ENCODE results near the gene PPOX. TPM values are rescaled to one million over a fixed set of nuclear protein-coding genes. Genes with fewer than 3 reads are reported as not detected.

PPOX gene
- total RNA-seq, 1 experiment from 2014 or later, result 30.3 TPM

DNA sequence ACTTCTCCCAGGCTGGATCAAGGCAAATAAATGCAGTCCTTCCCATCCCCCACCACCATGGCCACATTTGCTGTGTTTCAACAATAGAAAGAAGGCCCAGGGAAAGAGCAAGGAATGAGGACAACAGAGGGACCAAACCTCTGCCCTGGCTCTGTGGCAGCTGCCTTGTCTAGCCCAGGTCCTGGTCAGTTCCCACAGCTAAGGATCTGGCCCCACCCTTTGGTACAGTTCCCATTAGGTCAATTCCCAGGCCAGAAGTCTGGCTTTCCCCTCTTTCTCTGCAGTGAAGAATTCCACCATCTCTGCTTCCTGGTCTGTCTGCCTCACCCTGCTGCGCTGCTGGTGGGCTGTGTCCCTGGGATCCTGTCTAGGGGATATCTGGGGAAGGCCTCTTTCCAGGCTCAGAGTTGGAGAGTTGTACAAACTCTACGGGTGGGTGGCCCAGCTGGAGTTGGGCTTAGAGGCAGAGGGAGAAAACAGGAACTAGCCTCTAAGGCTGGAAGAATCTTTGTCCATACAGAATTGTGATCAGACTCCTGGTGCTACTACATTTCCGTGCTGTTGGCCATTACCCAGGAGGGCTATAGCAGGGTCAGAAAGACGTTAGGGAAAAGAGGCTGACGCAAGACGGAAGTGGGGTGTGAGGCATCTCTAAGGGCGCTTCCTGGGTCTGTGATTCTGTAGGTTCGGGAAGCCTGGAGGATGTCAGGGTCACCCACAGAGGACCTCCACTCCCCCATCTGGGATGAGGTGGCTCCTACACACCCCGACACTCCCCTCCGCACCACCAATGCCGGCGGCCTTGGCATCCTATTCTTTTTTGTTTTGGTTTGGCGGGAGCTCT is 35.0 kb downstream of the PPOX start:
- intact Hi-C loops (cut with micrococcal nuclease), result no loop called here

GRCh38 chr1:161201836-161202712 is 35.8 kb downstream of the PPOX start, which contains the start of gene NDUFS2:
TSS of gene NDUFS2 (plus strand) at chr1:161202367. CDS start at chr1:161202386, 19 bp downstream.
- DNase-seq (ENCODE audit: unreplicated experiment), result peak; percentile 100
- TF ChIP-seq CTCF (IDR thresholded peaks at IDR 0.05; ENCODE audit: unreplicated experiment), result no peak
- H3K27ac Mint-ChIP-seq (ENCODE audit: low read depth, unreplicated experiment), result peak within 1 kb of the TSS; percentile 96
- H3K36me3 Mint-ChIP-seq (ENCODE audit: insufficient read depth, unreplicated experiment), result peaks cover 45% of the 10 kb centered on the region
- no peaks in the 10 kb centered on the region for H3K9me3 Mint-ChIP-seq (ENCODE audit: unreplicated experiment)
- H3K4me3 Mint-ChIP-seq (ENCODE audit: unreplicated experiment), result peak within 1 kb of the TSS; percentile 85
- peaks cover 66% of the 10 kb centered on the region for H3K4me1 Mint-ChIP-seq (ENCODE audit: insufficient read depth, unreplicated experiment)
- intact Hi-C loops (cut with micrococcal nuclease), result loop anchor here (2.0 kb wide), 2 partner anchors 23 to 35 kb away; partner anchors contain the start of gene PPOX
- H3K27me3 Mint-ChIP-seq (ENCODE audit: insufficient read depth, unreplicated experiment), result no peaks in the 10 kb centered on the region
- POLR2A ChIA-PET, result interaction anchor here (0.6 to 6.1 kb wide), 50 partner anchors 10 to 940 kb away, joined by 3 to 81 read pairs (median 6); partner anchors contain the start of genes APOA2, B4GALT3, DCAF8 and DEDD
- CTCF ChIA-PET, result interaction anchor here (0.6 to 14.7 kb wide), 19 partner anchors 9 to 535 kb away, joined by 3 to 444 read pairs (median 5); partner anchors contain the start of genes APOA2, FCER1G, PCP4L1 and PPOX
- no TSS peak for BruUV-seq (replicated peaks)

More for the DNA sequence above, 35.0 kb downstream of the PPOX start:
- no peak for TF ChIP-seq CTCF (IDR thresholded peaks at IDR 0.05; ENCODE audit: unreplicated experiment)
- DNase-seq (ENCODE audit: unreplicated experiment), result peak; percentile 38
- peak overlapping the region; percentile 85 for H3K4me3 Mint-ChIP-seq (ENCODE audit: unreplicated experiment)
- H3K36me3 Mint-ChIP-seq (ENCODE audit: insufficient read depth, unreplicated experiment), result peaks cover 36% of the 10 kb centered on the region
- peak overlapping the region; percentile 96 for H3K27ac Mint-ChIP-seq (ENCODE audit: low read depth, unreplicated experiment)
- H3K27me3 Mint-ChIP-seq (ENCODE audit: insufficient read depth, unreplicated experiment), result no peaks in the 10 kb centered on the region
- ChIA-PET CTCF (interaction anchor here (0.6 to 14.7 kb wide), 18 partner anchors 8 to 536 kb away, joined by 3 to 444 read pairs (median 8); partner anchors contain the start of genes APOA2, FCER1G, PCP4L1 and PPOX), POLR2A (interaction anchor here (0.6 to 6.1 kb wide), 38 partner anchors 9 to 565 kb away, joined by 3 to 81 read pairs (median 7); partner anchors contain the start of genes APOA2, B4GALT3, DEDD and DUSP12)
- TSS peak; percentile 95 for BruUV-seq (replicated peaks)
- H3K4me1 Mint-ChIP-seq (ENCODE audit: insufficient read depth, unreplicated experiment), result peaks cover 63% of the 10 kb centered on the region
- no peaks in the 10 kb centered on the region for H3K9me3 Mint-ChIP-seq (ENCODE audit: unreplicated experiment)

GRCh38 chr1:161206411-161207140 is 40.4 kb downstream of the PPOX start:
- peaks cover 90% of the 10 kb centered on the region for H3K36me3 Mint-ChIP-seq (ENCODE audit: insufficient read depth, unreplicated experiment)
- DNase-seq (ENCODE audit: unreplicated experiment), result no peak
- no TSS peak for BruUV-seq (replicated peaks)
- H3K9me3 Mint-ChIP-seq (ENCODE audit: unreplicated experiment), result no peaks in the 10 kb centered on the region
- POLR2A ChIA-PET, result interaction anchor here (0.6 to 6.1 kb wide), 7 partner anchors 10 to 177 kb away, joined by 3 to 81 read pairs (median 4); partner anchors contain the start of genes APOA2 and TOMM40L
- no peak overlapping the region for H3K27ac Mint-ChIP-seq (ENCODE audit: low read depth, unreplicated experiment)
- no peaks in the 10 kb centered on the region for H3K27me3 Mint-ChIP-seq (ENCODE audit: insufficient read depth, unreplicated experiment)
- intact Hi-C loops (cut with micrococcal nuclease), result no loop called here
- H3K4me1 Mint-ChIP-seq (ENCODE audit: insufficient read depth, unreplicated experiment), result peaks cover 36% of the 10 kb centered on the region
- H3K4me3 Mint-ChIP-seq (ENCODE audit: unreplicated experiment), result no peak overlapping the region
- CTCF ChIA-PET, result interaction anchor here (0.6 to 14.7 kb wide), 8 partner anchors 9 to 176 kb away, joined by 3 to 444 read pairs (median 36); partner anchors contain the start of genes APOA2, B4GALT3, FCER1G and PPOX
- TF ChIP-seq CTCF (IDR thresholded peaks at IDR 0.05; ENCODE audit: unreplicated experiment), result no peak

Measured in MCF 10A (cell line).